K562 (cell line): ENCODE results near the gene MPZL1. TPM values are rescaled to one million over a fixed set of nuclear protein-coding genes. Genes with fewer than 3 reads are reported as not detected.

ENCODE experiments used
- BMI1 ChIP-seq: fragments of 150-350 bp; IDR thresholded peaks from 2 replicates; pipeline ENCODE4 v1.6.1; 2014; ENCODE audit warnings: low read length
- BRD4 ChIP-seq: fragments of 200-600 bp; sonication (generic); IDR thresholded peaks from 2 replicates; pipeline ENCODE4 v1.6.1; 2017; ENCODE audit warnings: inconsistent platforms
- CBFB ChIP-seq: sonication (generic); formaldehyde crosslinking; IDR thresholded peaks from 2 replicates; pipeline ENCODE4 v1.4.0; 2020; ENCODE audit warnings: mild to moderate bottlenecking, missing genetic modification reagents
- ELF2 ChIP-seq: fragments of 250-450 bp; sonication (Bioruptor Pico); IDR thresholded peaks from 2 replicates; pipeline ENCODE4 v1.5.0; 2021; ENCODE audit warnings: mild to moderate bottlenecking
- GTF2A2 ChIP-seq: IDR thresholded peaks from 2 replicates; pipeline ENCODE4 v1.6.1; 2016; ENCODE audit warnings: mild to moderate bottlenecking, missing genetic modification characterization, missing compliant biosample characterization
- IRF1 ChIP-seq: sonication (generic); formaldehyde crosslinking; IDR thresholded peaks from 2 replicates; pipeline ENCODE4 v1.8.0; 2022; ENCODE audit warnings: missing genetic modification reagents, mild to moderate bottlenecking, borderline replicate concordance
- NCOA1 ChIP-seq: fragments of 450-650 bp; IDR thresholded peaks from 2 replicates; pipeline ENCODE4 v1.6.1; 2016; ENCODE audit warnings: low read depth
- NCOR1 ChIP-seq: fragments of 450-650 bp; IDR thresholded peaks from 2 replicates; pipeline ENCODE4 v1.6.1; 2016; ENCODE audit warnings: mild to moderate bottlenecking, moderate library complexity
- PCBP1 ChIP-seq: fragments of 200-400 bp; formaldehyde crosslinking; IDR thresholded peaks from 2 replicates; pipeline ENCODE4 v1.6.1; 2018; ENCODE audit warnings: mild to moderate bottlenecking, low read depth, low read length; ENCODE audit not compliant: poor library complexity, severe bottlenecking
- POLR2B ChIP-seq: fragments of 450-650 bp; IDR thresholded peaks from 2 replicates; pipeline ENCODE4 v1.6.1; 2018; ENCODE audit warnings: low read depth; ENCODE audit not compliant: partially characterized antibody
- PREB ChIP-seq: sonication (generic); formaldehyde crosslinking; IDR thresholded peaks from 2 replicates; pipeline ENCODE4 v1.8.1; 2023; ENCODE audit warnings: mild to moderate bottlenecking, missing genetic modification reagents
- RAD51 ChIP-seq: fragments of 450-650 bp; IDR thresholded peaks from 2 replicates; pipeline ENCODE4 v1.7.1; 2016; ENCODE audit warnings: low read depth, mild to moderate bottlenecking, borderline replicate concordance
- RBM17 ChIP-seq: fragments of 200-400 bp; formaldehyde crosslinking; IDR thresholded peaks from 2 replicates; pipeline ENCODE4 v1.6.1; 2017; ENCODE audit warnings: low read depth, mild to moderate bottlenecking, low read length, borderline replicate concordance
- SIN3A ChIP-seq, 2 experiments: fragments of 150-350 bp in 1 of 2; IDR thresholded peaks; 2 replicates each; pipeline ENCODE4 v1.6.1; 2011 to 2016; ENCODE audit warnings: borderline replicate concordance in 2 of 2, low read depth in 2 of 2, low read length in 2 of 2, mild to moderate bottlenecking in 2 of 2, moderate library complexity in 2 of 2; ENCODE audit not compliant: control insufficient read depth in 1 of 2
- TAF9B ChIP-seq: fragments of 450-650 bp; IDR thresholded peaks from 2 replicates; pipeline ENCODE4 v1.6.1; 2018; ENCODE audit warnings: mild to moderate bottlenecking; ENCODE audit not compliant: partially characterized antibody
- TCF15 ChIP-seq: fragments of 250-450 bp; sonication (Bioruptor Pico); IDR thresholded peaks from 2 replicates; pipeline ENCODE4 v1.8.0; 2022; ENCODE audit warnings: moderate library complexity, mild to moderate bottlenecking, inconsistent platforms
- TOE1 ChIP-seq, 2 experiments: fragments of 450-650 bp in 1 of 2; sonication (generic) in 1 of 2; formaldehyde crosslinking in 1 of 2; IDR thresholded peaks; 2 replicates each; pipeline versions ENCODE4 v1.7.1 to v1.8.0; 2016 to 2022; ENCODE audit warnings: borderline replicate concordance in 2 of 2, mild to moderate bottlenecking in 2 of 2, antibody characterized with exemption in 1 of 2, inconsistent platforms in 1 of 2, low read depth in 1 of 2, missing genetic modification reagents in 1 of 2, moderate library complexity in 1 of 2
- TSC22D4 ChIP-seq: fragments of 450-650 bp; IDR thresholded peaks from 2 replicates; pipeline ENCODE4 v1.6.1; 2016; ENCODE audit warnings: missing genetic modification characterization, missing biosample characterization, control low read depth
- ZC3H4 ChIP-seq: sonication (generic); formaldehyde crosslinking; IDR thresholded peaks from 2 replicates; pipeline ENCODE4 v1.9.0; 2021; ENCODE audit warnings: missing genetic modification reagents, borderline replicate concordance
- ZFX ChIP-seq: sonication (generic); formaldehyde crosslinking; IDR thresholded peaks from 2 replicates; pipeline ENCODE4 v1.8.0; 2022; ENCODE audit warnings: mild to moderate bottlenecking, missing genetic modification reagents, moderate library complexity
- ZKSCAN8 ChIP-seq: fragments of 200-800 bp; sonication (Bioruptor generic); IDR thresholded peaks from 2 replicates; pipeline ENCODE4 v1.6.1; 2016; ENCODE audit warnings: missing genetic modification characterization, missing compliant biosample characterization
- ZNF146 ChIP-seq: IDR thresholded peaks from one replicate; pipeline ENCODE4 v1.6.1; 2018; ENCODE audit warnings: missing compliant biosample characterization; ENCODE audit not compliant: unreplicated experiment
- ZNF449 ChIP-seq: fragments of 250-450 bp; sonication (Bioruptor Pico); IDR thresholded peaks from 2 replicates; pipeline ENCODE4 v1.8.0; 2022; ENCODE audit warnings: moderate library complexity, mild to moderate bottlenecking, inconsistent platforms
- ZNF551 ChIP-seq: fragments of 250-450 bp; sonication (Bioruptor Pico); IDR thresholded peaks from 2 replicates; pipeline ENCODE4 v1.5.0; 2021; ENCODE audit warnings: mild to moderate bottlenecking, moderate library complexity
- ZNF583 ChIP-seq: fragments of 250-450 bp; sonication (Bioruptor Pico); IDR thresholded peaks from 2 replicates; pipeline ENCODE4 v1.4.0; 2020
- ZZZ3 ChIP-seq: fragments of 450-650 bp; IDR thresholded peaks from 2 replicates; pipeline ENCODE4 v1.6.1; 2016; ENCODE audit warnings: antibody characterized with exemption, mild to moderate bottlenecking, moderate library complexity
- polyA plus RNA-seq, 8 experiments: library from polyadenylated mRNA; depleted of rRNA in 4 of 8; stranded (reverse) in 5 of 8; unstranded in 3 of 8; fragments of >200 nt; fragmentation: Nextera tagmentation in 2 of 8; fragmentation: Illumina TruSeq in 1 of 8; extraction: Ambion mirVana in 2 of 8; extraction: Trizol in 1 of 8; gene quantifications; 2 replicates each; pipeline versions ENCODE4 v1.2.1 to v1.2.3, GENCODE V29; 2011 to 2014; ENCODE audit warnings: inconsistent platforms in 1 of 8, missing spikeins in 1 of 8
- total RNA-seq, 7 experiments: library from RNA; depleted of rRNA in 6 of 7; stranded (reverse); fragments of >200 nt in 6 of 7; fragmentation: Illumina TruSeq in 2 of 7; extraction: Trizol in 2 of 7; gene quantifications; 2 replicates each; pipeline versions ENCODE4 v1.2.1 to v1.2.3, GENCODE V29; 2011 to 2021; ENCODE audit warnings: low replicate concordance in 1 of 7

The MPZL1 gene
- total and polyA plus RNA-seq, 9 of the 15 experiments (the other 6 are each of a cell fraction or from before 2014, with no cell fraction given): 14.5 to 153 (median 66.5) TPM

- TF ChIP-seq ZNF583 (no peak; the same call in 1 of the 2 replicates), ZZZ3 (no peak), ZFX (CRISPR knock-in tag) (peak; percentile 17), GTF2A2 (tag) (peak; percentile 15; the same call in 1 of the 2 replicates), ZNF551 (no peak), TSC22D4 (tag) (no peak), ELF2 (no peak; the same call in 1 of the 2 replicates), NCOR1 (no peak), ZKSCAN8 (CRISPR knock-in tag) (no peak), POLR2B (no peak), NCOA1 (no peak), BRD4 (no peak), CBFB (CRISPR knock-in tag) (no peak), RAD51 (peak; percentile 51), TOE1 (IDR thresholded peaks at IDR 0.05; ENCODE audit: borderline replicate concordance) (no peak), TOE1 (CRISPR knock-in tag; IDR thresholded peaks at IDR 0.05; ENCODE audit: borderline replicate concordance, low read depth) (no peak), PREB (CRISPR knock-in tag) (no peak), TCF15 (CRISPR knock-in tag) (0 out of 2 replicates have a peak, but pooled peaks have one; percentile 59), ZNF146 (CRISPR knock-in tag) (no peak), TAF9B (no peak), IRF1 (no peak), ZNF449 (CRISPR knock-in tag) (peak; percentile 72; the same call in 1 of the 2 replicates), RBM17 (no peak), BMI1 (no peak), SIN3A (IDR thresholded peaks at IDR 0.05; ENCODE audit: borderline replicate concordance in 2 of 2, control insufficient read depth in 1 of 2, low read depth in 2 of 2, low read length in 2 of 2) (no peak), PCBP1 (no peak), ZC3H4 (CRISPR knock-in tag) (no peak)
Observed at GRCh38 chr1:167820684-167821355, 99.0 kb downstream of the MPZL1 start (continued).
